GM15510 (cell line): Measurements from ENCODE around the gene TMEM214.
A peak's percentile ranks its signal among the peaks of the same experiment; 100 is the strongest.

ENCODE experiments used
- POLR2A ChIP-seq: IDR thresholded peaks from 3 replicates; pipeline ENCODE4 v1.6.1; 2011; ENCODE audit warnings: borderline replicate concordance; ENCODE audit not compliant: insufficient read length; ENCODE audit errors: extremely low read depth

The TMEM214 gene

GRCh38 chr2:27032495-27033252 is at the start of gene TMEM214:
Gene TMEM214 (plus strand): TSS chr2:27032965. CDS start chr2:27033016, 51 bp downstream.
- peak; percentile 81 for TF ChIP-seq POLR2A

GRCh38 chr2:26983746-26984145 is 49.0 kb upstream of the TMEM214 start:
- no peak for TF ChIP-seq POLR2A

- TF ChIP-seq POLR2A: no peak
Observed at GRCh38 chr2:26985807-26986206, 47.0 kb upstream of the TMEM214 start.

- no peak for TF ChIP-seq POLR2A
Observed at GRCh38 chr2:26986576-26986975, 46.2 kb upstream of the TMEM214 start.

- TF ChIP-seq POLR2A: no peak
Observed at GRCh38 chr2:26988058-26988860, 44.5 kb upstream of the TMEM214 start.

- no peak for TF ChIP-seq POLR2A
Observed at GRCh38 chr2:26989156-26989555, 43.6 kb upstream of the TMEM214 start.

GRCh38 chr2:26991717-26992116 is 41.0 kb upstream of the TMEM214 start:
- no peak for TF ChIP-seq POLR2A

- no peak for TF ChIP-seq POLR2A
Observed at GRCh38 chr2:26993768-26994167, 39.0 kb upstream of the TMEM214 start.

GRCh38 chr2:26994983-26995382 is 37.8 kb upstream of the TMEM214 start:
- TF ChIP-seq POLR2A: no peak

- TF ChIP-seq POLR2A: no peak
Observed at GRCh38 chr2:26997394-26997793, 35.4 kb upstream of the TMEM214 start.

- no peak for TF ChIP-seq POLR2A
Observed at GRCh38 chr2:26998323-26998722, 34.4 kb upstream of the TMEM214 start.

- no peak for TF ChIP-seq POLR2A
Observed at GRCh38 chr2:27000228-27000627, 32.5 kb upstream of the TMEM214 start.

- TF ChIP-seq POLR2A: no peak
Observed at GRCh38 chr2:27000995-27001394, 31.8 kb upstream of the TMEM214 start.

GRCh38 chr2:27001950-27002349 is 30.8 kb upstream of the TMEM214 start:
- TF ChIP-seq POLR2A: no peak

GRCh38 chr2:27003007-27003406 is 29.8 kb upstream of the TMEM214 start:
- TF ChIP-seq POLR2A: no peak

- TF ChIP-seq POLR2A: no peak
Observed at GRCh38 chr2:27003857-27004256, 28.9 kb upstream of the TMEM214 start.
